GM21723 (cell line): ENCODE results near the gene NTSR2.

ENCODE experiments used
- ATAC-seq: cut with Tn5 transposase; IDR thresholded peaks from one replicate; pipeline ENCODE4 v1.9.1; 2021; ENCODE audit warnings: mild to moderate bottlenecking, moderate library complexity; ENCODE audit not compliant: unreplicated experiment

NTSR2 gene

GRCh38 chr2:11699686-11700670 lies 30.0 kb upstream of the NTSR2 start:
- ATAC-seq = no peak

- ATAC-seq = no peak
Observed at GRCh38 chr2:11698009-11698922, 28.3 kb upstream of the NTSR2 start.

GRCh38 chr2:11697103-11697871 lies 27.3 kb upstream of the NTSR2 start:
- no peak for ATAC-seq

- ATAC-seq = no peak
Observed at GRCh38 chr2:11696736-11697102, 26.7 kb upstream of the NTSR2 start.

GRCh38 chr2:11695576-11695975 lies 25.6 kb upstream of the NTSR2 start:
- ATAC-seq = no peak

GRCh38 chr2:11692966-11693521 lies 23.0 kb upstream of the NTSR2 start:
- peak; percentile 88 for ATAC-seq

GRCh38 chr2:11691076-11691660 lies 21.2 kb upstream of the NTSR2 start:
- ATAC-seq = no peak

GRCh38 chr2:11688222-11689069 lies 18.5 kb upstream of the NTSR2 start:
- ATAC-seq = peak; percentile 79

- no peak for ATAC-seq
Observed at GRCh38 chr2:11687736-11688135, 17.7 kb upstream of the NTSR2 start.

- no peak for ATAC-seq
Observed at GRCh38 chr2:11685906-11686470, 16.0 kb upstream of the NTSR2 start.

- no peak for ATAC-seq
Observed at GRCh38 chr2:11684894-11685460, 15.0 kb upstream of the NTSR2 start.

GRCh38 chr2:11683966-11684365 lies 14.0 kb upstream of the NTSR2 start:
- no peak for ATAC-seq

GRCh38 chr2:11683476-11683875 lies 13.5 kb upstream of the NTSR2 start:
- ATAC-seq = no peak

GRCh38 chr2:11682590-11682915 lies 12.6 kb upstream of the NTSR2 start:
- ATAC-seq = no peak

GRCh38 chr2:11681722-11682589 lies 12.0 kb upstream of the NTSR2 start:
- peak; percentile 49 for ATAC-seq

- ATAC-seq = no peak
Observed at GRCh38 chr2:11680901-11681721, 11.1 kb upstream of the NTSR2 start.
